GM12801 (cell line): ENCODE measurements around the gene MRPS12.

Experiments
- TF ChIP-seq, protein P1 (sequence below): IDR thresholded peaks from one replicate; pipeline ENCODE4 v1.5.1; 2011; ENCODE audit warnings: control low read depth; ENCODE audit not compliant: insufficient read length; ENCODE audit errors: extremely low read depth

The MRPS12 gene

GRCh38 chr19:38919837-38920601 is 10.7 kb upstream of the MRPS12 start:
- TF ChIP-seq, protein P1, sequence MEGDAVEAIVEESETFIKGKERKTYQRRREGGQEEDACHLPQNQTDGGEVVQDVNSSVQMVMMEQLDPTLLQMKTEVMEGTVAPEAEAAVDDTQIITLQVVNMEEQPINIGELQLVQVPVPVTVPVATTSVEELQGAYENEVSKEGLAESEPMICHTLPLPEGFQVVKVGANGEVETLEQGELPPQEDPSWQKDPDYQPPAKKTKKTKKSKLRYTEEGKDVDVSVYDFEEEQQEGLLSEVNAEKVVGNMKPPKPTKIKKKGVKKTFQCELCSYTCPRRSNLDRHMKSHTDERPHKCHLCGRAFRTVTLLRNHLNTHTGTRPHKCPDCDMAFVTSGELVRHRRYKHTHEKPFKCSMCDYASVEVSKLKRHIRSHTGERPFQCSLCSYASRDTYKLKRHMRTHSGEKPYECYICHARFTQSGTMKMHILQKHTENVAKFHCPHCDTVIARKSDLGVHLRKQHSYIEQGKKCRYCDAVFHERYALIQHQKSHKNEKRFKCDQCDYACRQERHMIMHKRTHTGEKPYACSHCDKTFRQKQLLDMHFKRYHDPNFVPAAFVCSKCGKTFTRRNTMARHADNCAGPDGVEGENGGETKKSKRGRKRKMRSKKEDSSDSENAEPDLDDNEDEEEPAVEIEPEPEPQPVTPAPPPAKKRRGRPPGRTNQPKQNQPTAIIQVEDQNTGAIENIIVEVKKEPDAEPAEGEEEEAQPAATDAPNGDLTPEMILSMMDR = no peak

GRCh38 chr19:38920602-38921419 is 9.9 kb upstream of the MRPS12 start:
- TF ChIP-seq, protein P1 = no peak

- TF ChIP-seq, protein P1 = no peak
These were observed 9.1 kb upstream of the MRPS12 start for GRCh38 chr19:38921420-38922274.

DNA sequence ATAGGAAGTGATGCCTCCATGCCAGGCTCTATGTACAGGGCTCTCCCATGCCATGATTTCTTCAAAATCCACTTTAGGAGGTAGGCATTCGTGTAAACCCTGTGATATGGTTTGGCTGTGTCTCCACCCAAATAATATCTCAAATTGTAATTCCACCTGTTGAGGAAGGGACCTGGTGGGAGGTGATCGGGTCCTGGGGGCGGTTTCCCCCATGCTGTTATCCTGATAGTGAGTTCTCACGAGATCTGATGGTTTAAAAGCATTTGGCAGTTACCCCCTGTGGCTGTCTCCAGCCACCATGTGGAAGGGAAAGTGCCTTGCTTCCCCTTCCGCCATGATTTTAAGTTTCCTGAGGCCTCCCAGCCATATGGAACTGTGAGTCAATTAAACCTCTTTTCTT is 8.3 kb upstream of the MRPS12 start:
- TF ChIP-seq, protein P1 = no peak

DNA sequence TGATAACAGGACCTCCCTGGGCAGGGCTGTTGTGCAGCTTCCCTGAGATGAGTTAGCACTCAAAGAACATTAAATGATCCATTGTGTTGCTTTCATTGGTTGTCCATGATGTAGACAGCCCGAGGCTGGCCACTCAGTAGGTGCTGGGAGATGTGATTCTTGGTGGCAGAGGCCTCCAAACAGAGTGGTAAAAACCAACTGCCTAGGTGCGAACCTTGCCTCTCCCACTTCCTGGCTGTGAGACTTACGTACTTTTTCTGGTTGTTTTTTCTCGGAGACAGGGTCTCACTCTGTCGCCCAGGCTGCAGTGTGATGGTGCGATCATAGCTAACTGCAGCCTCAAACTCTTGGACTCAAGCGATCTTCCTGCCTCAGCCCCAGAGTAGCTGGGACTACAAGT is 6.4 kb upstream of the MRPS12 start:
- TF ChIP-seq, protein P1 = no peak

- TF ChIP-seq, protein P1 = no peak
These were observed 2.2 kb upstream of the MRPS12 start for GRCh38 chr19:38928391-38929001.
